SJCRH30 (cell line): ENCODE results near the gene SF3B2. TPM values are rescaled to one million over a fixed set of nuclear protein-coding genes. Genes with fewer than 3 reads are reported as not detected.
"Not testable (repeated sequence)": the region's sequence is repeated elsewhere in the genome, so short reads cannot be mapped to it uniquely, and the experiment has no call there.

Experiments used
- DNase-seq, 2 experiments: peaks; one replicate each; pipeline ENCODE4 v3.0.0-alpha.2; 2015 to 2020
- H3K27ac ChIP-seq: fragments of 250-450 bp; sonication (Bioruptor Pico); 2 replicates; pipeline ENCODE4 v1.5.1; 2020; ENCODE audit warnings: mild to moderate bottlenecking, moderate library complexity
- H3K27me3 ChIP-seq: fragments of 250-450 bp; sonication (Bioruptor Pico); 2 replicates; pipeline ENCODE4 v1.5.1; 2020; ENCODE audit warnings: mild to moderate bottlenecking, moderate library complexity
- H3K36me3 ChIP-seq: fragments of 250-450 bp; sonication (Bioruptor Pico); 2 replicates; pipeline ENCODE4 v1.5.1; 2020; ENCODE audit warnings: mild to moderate bottlenecking, moderate library complexity
- H3K4me1 ChIP-seq: fragments of 250-450 bp; sonication (Bioruptor Pico); 2 replicates; pipeline ENCODE4 v1.5.1; 2020; ENCODE audit warnings: mild to moderate bottlenecking, moderate library complexity
- H3K4me3 ChIP-seq: fragments of 250-450 bp; sonication (Bioruptor Pico); 2 replicates; pipeline ENCODE4 v1.5.1; 2020; ENCODE audit warnings: mild to moderate bottlenecking, moderate library complexity
- H3K9me3 ChIP-seq: fragments of 250-450 bp; sonication (Bioruptor Pico); replicated peaks from 2 replicates; pipeline ENCODE4 v1.5.1; 2020; ENCODE audit warnings: mild to moderate bottlenecking, moderate library complexity
- total RNA-seq: library from RNA; depleted of rRNA; stranded (reverse); fragments of >200 nt; shearing (Covaris generic); gene quantifications from 2 replicates; pipeline ENCODE4 v1.2.3, GENCODE V29; 2014

SF3B2 gene
- total RNA-seq, 1 experiment from 2014 or later: 169 TPM

- Histone ChIP-seq H3K9me3 (no peaks in the 10 kb centered on the region), H3K4me3 (peak within 1 kb of the TSS; percentile 89), H3K36me3 (peaks cover 50% of the 10 kb centered on the region), H3K4me1 (peaks cover 19% of the 10 kb centered on the region), H3K27me3 (no peaks in the 10 kb centered on the region), H3K27ac (peak within 1 kb of the TSS; percentile 59)
- peak; percentile 72 to 73 for DNase-seq
These were observed 17.8 kb downstream of the SF3B2 start, which contains the start of gene PACS1 for GRCh38 chr11:66069715-66070603. Gene PACS1, plus strand, starts transcription at chr11:66070272. Its CDS starts 215 bp downstream, at chr11:66070487.

- H3K9me3 ChIP-seq: no peaks in the 10 kb centered on the region
- peak overlapping the region; percentile 54; the same call in 1 of the 2 replicates for H3K27ac ChIP-seq
- H3K4me3 ChIP-seq: peak overlapping the region; percentile 89
- peak; percentile 49 to 50 for DNase-seq
- H3K36me3 ChIP-seq: peaks cover 42% of the 10 kb centered on the region
- H3K4me1 ChIP-seq: peaks cover 19% of the 10 kb centered on the region
- H3K27me3 ChIP-seq: no peaks in the 10 kb centered on the region
These were observed 18.6 kb downstream of the SF3B2 start for GRCh38 chr11:66070604-66071380.

- H3K9me3 ChIP-seq: no peaks in the 10 kb centered on the region
- H3K4me1 ChIP-seq: peaks cover 19% of the 10 kb centered on the region
- no peak overlapping the region for H3K27ac ChIP-seq
- peak overlapping the region; percentile 89 for H3K4me3 ChIP-seq
- H3K36me3 ChIP-seq: peaks cover 38% of the 10 kb centered on the region
- no peaks in the 10 kb centered on the region for H3K27me3 ChIP-seq
- DNase-seq: no peak
These were observed 19.2 kb downstream of the SF3B2 start for GRCh38 chr11:66071381-66071801.

- H3K27ac ChIP-seq: no peak overlapping the region
- peaks cover 19% of the 10 kb centered on the region for H3K4me1 ChIP-seq
- H3K4me3 ChIP-seq: peak overlapping the region; percentile 89; the same call in 1 of the 2 replicates
- no peaks in the 10 kb centered on the region for H3K9me3 ChIP-seq
- DNase-seq: no peak
- no peaks in the 10 kb centered on the region for H3K27me3 ChIP-seq
- H3K36me3 ChIP-seq: peaks cover 34% of the 10 kb centered on the region
These were observed 19.9 kb downstream of the SF3B2 start for GRCh38 chr11:66072081-66072480.

- no peak for DNase-seq
- H3K36me3 ChIP-seq: peaks cover 30% of the 10 kb centered on the region
- no peaks in the 10 kb centered on the region for H3K27me3 ChIP-seq
- H3K9me3 ChIP-seq: no peaks in the 10 kb centered on the region
- peaks cover 19% of the 10 kb centered on the region for H3K4me1 ChIP-seq
- no peak overlapping the region for H3K4me3 ChIP-seq
- H3K27ac ChIP-seq: no peak overlapping the region
These were observed 20.4 kb downstream of the SF3B2 start for GRCh38 chr11:66072518-66072917.

- Histone ChIP-seq H3K27ac (no peak overlapping the region), H3K27me3 (no peaks in the 10 kb centered on the region), H3K36me3 (peaks cover 21% of the 10 kb centered on the region), H3K4me3 (no peak overlapping the region), H3K4me1 (peaks cover 15% of the 10 kb centered on the region), H3K9me3 (no peaks in the 10 kb centered on the region)
- no peak for DNase-seq
These were observed 21.5 kb downstream of the SF3B2 start for GRCh38 chr11:66073669-66074068.

GRCh38 chr11:66075273-66075672, 23.1 kb downstream of the SF3B2 start:
- H3K36me3 ChIP-seq: peaks cover 13% of the 10 kb centered on the region
- DNase-seq: no peak
- no peak overlapping the region for H3K27ac ChIP-seq

GRCh38 chr11:66076561-66076960, 24.4 kb downstream of the SF3B2 start:
- no peak for DNase-seq
- no peaks in the 10 kb centered on the region for H3K27me3 ChIP-seq
- no peaks in the 10 kb centered on the region for H3K9me3 ChIP-seq
- H3K27ac ChIP-seq: no peak overlapping the region
- peaks cover 13% of the 10 kb centered on the region for H3K36me3 ChIP-seq
- H3K4me3 ChIP-seq: no peak overlapping the region
- peaks cover 12% of the 10 kb centered on the region for H3K4me1 ChIP-seq

More at GRCh38 chr11:66075273-66075672, 23.1 kb downstream of the SF3B2 start:
- Histone ChIP-seq H3K9me3 (no peaks in the 10 kb centered on the region), H3K4me1 (peaks cover 3% of the 10 kb centered on the region; the same call in 1 of the 2 replicates), H3K27me3 (no peaks in the 10 kb centered on the region), H3K4me3 (no peak overlapping the region)

GRCh38 chr11:66077927-66078326, 25.8 kb downstream of the SF3B2 start:
- Histone ChIP-seq H3K27ac (no peak overlapping the region), H3K36me3 (peaks cover 12% of the 10 kb centered on the region)

GRCh38 chr11:66078949-66079348, 26.8 kb downstream of the SF3B2 start:
- Histone ChIP-seq H3K4me1 (peaks cover 32% of the 10 kb centered on the region), H3K36me3 (peaks cover 10% of the 10 kb centered on the region)
- not testable (repeated sequence) for H3K27ac ChIP-seq, H3K4me3 ChIP-seq, H3K27me3 ChIP-seq, H3K9me3 ChIP-seq, DNase-seq

More at GRCh38 chr11:66077927-66078326, 25.8 kb downstream of the SF3B2 start:
- H3K27me3 ChIP-seq: no peaks in the 10 kb centered on the region
- H3K4me1 ChIP-seq: peaks cover 25% of the 10 kb centered on the region
- no peak overlapping the region for H3K4me3 ChIP-seq
- DNase-seq: no peak
- H3K9me3 ChIP-seq: no peaks in the 10 kb centered on the region

GRCh38 chr11:66080055-66080817, 28.1 kb downstream of the SF3B2 start:
- Histone ChIP-seq H3K4me3 (no peak overlapping the region), H3K4me1 (peaks cover 37% of the 10 kb centered on the region), H3K9me3 (no peaks in the 10 kb centered on the region), H3K27me3 (no peaks in the 10 kb centered on the region), H3K36me3 (peaks cover 6% of the 10 kb centered on the region; the same call in 1 of the 2 replicates), H3K27ac (0 out of 2 replicates have a peak overlapping the region, but pooled peaks have one; percentile 1)
- peak; percentile 26 to 29 for DNase-seq

GRCh38 chr11:66081505-66081904, 29.3 kb downstream of the SF3B2 start:
- Histone ChIP-seq H3K4me3 (no peak overlapping the region), H3K27me3 (no peaks in the 10 kb centered on the region), H3K27ac (no peak overlapping the region), H3K36me3 (peaks cover 3% of the 10 kb centered on the region; the same call in 1 of the 2 replicates), H3K4me1 (peaks cover 37% of the 10 kb centered on the region), H3K9me3 (no peaks in the 10 kb centered on the region)
- peak in 1 of 2 experiments; percentile 49 for DNase-seq

- no peaks in the 10 kb centered on the region for H3K36me3 ChIP-seq
- H3K27me3 ChIP-seq: no peaks in the 10 kb centered on the region
- no peak overlapping the region; the same call in 1 of the 2 replicates for H3K27ac ChIP-seq
- peaks cover 37% of the 10 kb centered on the region for H3K4me1 ChIP-seq
- no peak overlapping the region for H3K4me3 ChIP-seq
- H3K9me3 ChIP-seq: no peaks in the 10 kb centered on the region
- DNase-seq: peak; percentile 65 to 88
These were observed 31.0 kb downstream of the SF3B2 start for GRCh38 chr11:66082946-66083698.
